HepG2 (cell line): ENCODE measurements around the gene ZNF512B. TPM values are rescaled to one million over a fixed set of nuclear protein-coding genes. Genes with fewer than 3 reads are reported as not detected.
A peak's percentile ranks its signal among the peaks of the same experiment; 100 is the strongest.

Experiments
- HDAC2 ChIP-seq: sonication (generic); formaldehyde crosslinking; IDR thresholded peaks from 2 replicates; pipeline ENCODE4 v1.4.0; 2020; ENCODE audit warnings: missing genetic modification reagents
- MAF1 ChIP-seq: sonication (generic); formaldehyde crosslinking; IDR thresholded peaks from 2 replicates; pipeline ENCODE4 v1.5.0; 2020; ENCODE audit warnings: missing genetic modification reagents, borderline replicate concordance
- MIER2 ChIP-seq: IDR thresholded peaks from 2 replicates; pipeline ENCODE4 v1.6.1; 2016; ENCODE audit warnings: missing biosample characterization, missing genetic modification reagents
- PHF20 ChIP-seq: sonication (generic); formaldehyde crosslinking; IDR thresholded peaks from 2 replicates; pipeline ENCODE4 v1.5.0; 2020; ENCODE audit warnings: mild to moderate bottlenecking, missing genetic modification reagents
- POLR2AphosphoS5 ChIP-seq: IDR thresholded peaks from 2 replicates; pipeline ENCODE4 v1.6.1; 2012; ENCODE audit warnings: low read depth, low read length
- RARG ChIP-seq: sonication (generic); formaldehyde crosslinking; IDR thresholded peaks from 2 replicates; pipeline ENCODE4 v1.4.0; 2020; ENCODE audit warnings: low read depth, mild to moderate bottlenecking, missing genetic modification reagents
- SOX13 ChIP-seq, 3 experiments: fragments of 450-650 bp in 1 of 3; sonication (generic) in 1 of 3; formaldehyde crosslinking in 1 of 3; IDR thresholded peaks in 2 of 3; conservative IDR thresholded peaks in 1 of 3; 2 replicates each; pipeline versions ENCODE4 v1.5.0 to v1.6.1; 2016 to 2020; ENCODE audit warnings: antibody characterized with exemption in 1 of 3, mild to moderate bottlenecking in 1 of 3, missing compliant biosample characterization in 1 of 3, missing genetic modification reagents in 1 of 3, moderate library complexity in 1 of 3
- SOX6 ChIP-seq, 2 experiments: fragments of 450-650 bp in 1 of 2; sonication (generic) in 1 of 2; formaldehyde crosslinking in 1 of 2; IDR thresholded peaks; 2 replicates each; pipeline versions ENCODE4 v1.4.0 to v1.6.1; 2017 to 2020; ENCODE audit warnings: antibody characterized with exemption in 1 of 2, mild to moderate bottlenecking in 1 of 2, missing genetic modification reagents in 1 of 2
- SP140L ChIP-seq: sonication (generic); formaldehyde crosslinking; IDR thresholded peaks from 2 replicates; pipeline ENCODE4 v1.4.0; 2020; ENCODE audit warnings: missing genetic modification reagents, borderline replicate concordance
- SRF ChIP-seq: IDR thresholded peaks from 2 replicates; pipeline ENCODE4 v1.6.1; 2011; ENCODE audit warnings: mild to moderate bottlenecking, low read depth, low read length, moderate library complexity
- SRSF4 ChIP-seq: fragments of 200-400 bp; formaldehyde crosslinking; IDR thresholded peaks from one replicate; pipeline ENCODE4 v1.6.1; 2018; ENCODE audit warnings: mild to moderate bottlenecking, low read depth, low read length, moderate library complexity; ENCODE audit not compliant: poor library complexity, severe bottlenecking
- SRY ChIP-seq: sonication (generic); formaldehyde crosslinking; IDR thresholded peaks from 2 replicates; pipeline ENCODE4 v1.8.0; 2022; ENCODE audit warnings: mild to moderate bottlenecking, missing genetic modification reagents
- TCF12 ChIP-seq, 2 experiments: fragments of 450-650 bp in 1 of 2; sonication (generic) in 1 of 2; formaldehyde crosslinking in 1 of 2; IDR thresholded peaks; 2 replicates each; pipeline versions ENCODE4 v1.6.1 to v1.8.0; 2017 to 2022; ENCODE audit warnings: antibody characterized with exemption in 1 of 2, mild to moderate bottlenecking in 1 of 2, missing genetic modification reagents in 1 of 2, moderate library complexity in 1 of 2
- TMF1 ChIP-seq: sonication (generic); formaldehyde crosslinking; IDR thresholded peaks from 2 replicates; pipeline ENCODE4 v1.8.1; 2022; ENCODE audit warnings: low read depth, missing genetic modification reagents
- ZBTB7B ChIP-seq: sonication (generic); formaldehyde crosslinking; IDR thresholded peaks from 2 replicates; pipeline ENCODE4 v1.4.0; 2020; ENCODE audit warnings: missing genetic modification reagents
- ZNF260 ChIP-seq: sonication (generic); formaldehyde crosslinking; IDR thresholded peaks from 2 replicates; pipeline ENCODE4 v1.4.0; 2020; ENCODE audit warnings: missing genetic modification reagents, low read depth, mild to moderate bottlenecking, borderline replicate concordance
- ZNF451 ChIP-seq: sonication (generic); formaldehyde crosslinking; IDR thresholded peaks from 2 replicates; pipeline ENCODE4 v1.5.0; 2020; ENCODE audit warnings: mild to moderate bottlenecking, missing genetic modification reagents
- ZNF552 ChIP-seq: sonication (generic); formaldehyde crosslinking; IDR thresholded peaks from 2 replicates; pipeline ENCODE4 v1.9.0; 2022; ENCODE audit warnings: missing genetic modification reagents, mild to moderate bottlenecking, borderline replicate concordance
- ZNF674 ChIP-seq: sonication (generic); formaldehyde crosslinking; IDR thresholded peaks from 2 replicates; pipeline ENCODE4 v1.5.0; 2020; ENCODE audit warnings: low read depth, mild to moderate bottlenecking, missing genetic modification reagents
- ZNF75D ChIP-seq: sonication (generic); formaldehyde crosslinking; IDR thresholded peaks from 2 replicates; pipeline ENCODE4 v1.8.1; 2023; ENCODE audit warnings: missing genetic modification reagents, mild to moderate bottlenecking, borderline replicate concordance
- ZNF788 ChIP-seq: sonication (generic); formaldehyde crosslinking; IDR thresholded peaks from 2 replicates; pipeline ENCODE4 v1.5.0; 2020; ENCODE audit warnings: mild to moderate bottlenecking, missing genetic modification reagents, borderline replicate concordance
- polyA plus RNA-seq, 8 experiments: library from polyadenylated mRNA; depleted of rRNA in 3 of 8; stranded (reverse) in 7 of 8; unstranded in 1 of 8; fragments of >200 nt; fragmentation: Illumina TruSeq in 4 of 8; extraction: Trizol in 4 of 8; gene quantifications; 2 replicates each; pipeline versions ENCODE4 v1.2.1 to v1.2.3, GENCODE V29; 2011 to 2016; ENCODE audit warnings: low read depth in 4 of 8, missing spikeins in 1 of 8, mixed read lengths in 1 of 8; ENCODE audit not compliant: insufficient read depth in 1 of 8
- total RNA-seq, 5 experiments: library from RNA; depleted of rRNA; stranded (reverse); fragments of >200 nt; fragmentation: Illumina TruSeq; extraction: Trizol; gene quantifications; 2 replicates each; pipeline ENCODE4 v1.2.3, GENCODE V29; 2016; ENCODE audit warnings: low read depth in 1 of 5
- TF ChIP-seq, protein P1 (sequence below): sonication (generic); formaldehyde crosslinking; conservative IDR thresholded peaks from 2 replicates; pipeline ENCODE4 v1.4.0; 2020; ENCODE audit warnings: missing genetic modification reagents
- TF ChIP-seq, protein P2 (sequence below): IDR thresholded peaks from 2 replicates; pipeline ENCODE4 v1.6.1; 2012; ENCODE audit warnings: inconsistent platforms

Gene ZNF512B
- total and polyA plus RNA-seq, 2 of the 13 experiments (the other 11 are each of a cell fraction or from before 2014, with no cell fraction given) = 11.5 to 30.6 TPM

DNA sequence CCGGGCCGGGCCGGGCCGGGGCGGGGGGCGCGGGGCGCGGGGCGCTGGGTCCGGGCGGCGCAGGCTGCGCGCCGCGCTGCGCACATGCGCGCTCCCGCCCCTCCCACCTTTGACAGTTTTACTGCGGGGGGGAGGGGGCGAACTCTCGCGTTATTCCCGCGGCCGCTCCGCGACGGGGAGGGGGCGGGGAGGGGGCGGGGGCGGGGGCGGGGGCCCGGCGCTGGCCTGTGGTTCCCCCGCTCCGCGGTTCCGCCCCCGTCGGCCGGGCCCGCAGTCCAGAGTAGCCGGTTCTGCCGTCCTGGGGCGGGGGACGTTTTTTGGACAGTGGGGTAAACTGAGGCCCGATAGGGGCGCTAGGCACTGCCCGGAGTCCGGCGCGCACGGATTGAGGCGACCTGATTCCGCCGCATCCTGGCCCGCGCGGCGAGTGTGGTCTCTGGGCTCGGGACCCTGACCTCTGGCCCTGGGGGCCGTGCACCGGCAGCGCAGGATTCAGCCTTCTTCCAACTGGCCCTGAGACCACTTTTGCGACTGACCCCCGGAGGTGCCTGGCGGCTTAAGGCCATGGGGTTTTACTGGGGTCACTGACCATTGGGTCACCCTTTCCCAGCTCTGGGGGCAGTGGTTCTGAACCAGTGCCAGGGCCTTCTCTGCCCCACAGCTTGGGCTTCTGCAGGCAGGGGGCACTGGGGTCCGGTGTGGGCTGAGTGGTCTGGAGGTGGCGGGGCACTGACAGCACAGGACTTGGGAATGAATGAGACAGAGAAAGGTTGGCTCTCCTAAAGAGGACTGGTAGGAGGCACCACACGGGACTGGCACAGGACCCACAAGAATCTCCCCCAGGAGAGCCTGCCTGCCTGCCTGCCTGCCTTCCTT lies at the start of gene ZNF512B (continued):
- no peak for TF ChIP-seq PHF20 (CRISPR knock-in tag)
- peak; percentile 98 for TF ChIP-seq ZBTB7B (CRISPR knock-in tag)
- TF ChIP-seq ZNF552 = peak; percentile 58; the same call in 1 of the 2 replicates
- 0 out of 2 replicates have a peak, but pooled peaks have one; percentile 34 for TF ChIP-seq HDAC2 (CRISPR knock-in tag)
- no peak for TF ChIP-seq SOX13 (IDR thresholded peaks at IDR 0.05)
- TF ChIP-seq SOX13 (CRISPR knock-in tag; conservative IDR thresholded peaks at IDR 0.05 in 1 of 2, IDR thresholded peaks at IDR 0.05 in 1 of 2) = 0 out of 4 replicates have a peak, but pooled peaks of 1 of the 2 experiments have one; percentile 9
- TF ChIP-seq SRY = peak; percentile 76; the same call in 1 of the 2 replicates
- no peak for TF ChIP-seq SP140L (CRISPR knock-in tag)
- peak; percentile 46 for TF ChIP-seq POLR2AphosphoS5
- TF ChIP-seq ZNF75D = no peak
- TF ChIP-seq MAF1 (CRISPR knock-in tag) = peak; percentile 1; the same call in 1 of the 2 replicates
- TF ChIP-seq ZNF674 (CRISPR knock-in tag) = no peak
- TF ChIP-seq ZNF260 (CRISPR knock-in tag) = no peak
- no peak for TF ChIP-seq SRSF4
- no peak for TF ChIP-seq MIER2 (CRISPR knock-in tag)
- TF ChIP-seq, protein P1, sequence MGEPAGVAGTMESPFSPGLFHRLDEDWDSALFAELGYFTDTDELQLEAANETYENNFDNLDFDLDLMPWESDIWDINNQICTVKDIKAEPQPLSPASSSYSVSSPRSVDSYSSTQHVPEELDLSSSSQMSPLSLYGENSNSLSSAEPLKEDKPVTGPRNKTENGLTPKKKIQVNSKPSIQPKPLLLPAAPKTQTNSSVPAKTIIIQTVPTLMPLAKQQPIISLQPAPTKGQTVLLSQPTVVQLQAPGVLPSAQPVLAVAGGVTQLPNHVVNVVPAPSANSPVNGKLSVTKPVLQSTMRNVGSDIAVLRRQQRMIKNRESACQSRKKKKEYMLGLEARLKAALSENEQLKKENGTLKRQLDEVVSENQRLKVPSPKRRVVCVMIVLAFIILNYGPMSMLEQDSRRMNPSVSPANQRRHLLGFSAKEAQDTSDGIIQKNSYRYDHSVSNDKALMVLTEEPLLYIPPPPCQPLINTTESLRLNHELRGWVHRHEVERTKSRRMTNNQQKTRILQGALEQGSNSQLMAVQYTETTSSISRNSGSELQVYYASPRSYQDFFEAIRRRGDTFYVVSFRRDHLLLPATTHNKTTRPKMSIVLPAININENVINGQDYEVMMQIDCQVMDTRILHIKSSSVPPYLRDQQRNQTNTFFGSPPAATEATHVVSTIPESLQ (CRISPR knock-in tag) = no peak
- TF ChIP-seq RARG (CRISPR knock-in tag) = no peak
- TF ChIP-seq ZNF788 (CRISPR knock-in tag) = no peak; the same call in 1 of the 2 replicates
- no peak for TF ChIP-seq TMF1 (CRISPR knock-in tag)
- no peak for TF ChIP-seq SRF
- TF ChIP-seq, protein P2, sequence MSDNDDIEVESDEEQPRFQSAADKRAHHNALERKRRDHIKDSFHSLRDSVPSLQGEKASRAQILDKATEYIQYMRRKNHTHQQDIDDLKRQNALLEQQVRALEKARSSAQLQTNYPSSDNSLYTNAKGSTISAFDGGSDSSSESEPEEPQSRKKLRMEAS = peak; percentile 76
- TF ChIP-seq TCF12 (IDR thresholded peaks at IDR 0.05) = no peak
- TF ChIP-seq TCF12 (CRISPR knock-in tag; IDR thresholded peaks at IDR 0.05) = no peak
- no peak for TF ChIP-seq SOX6 (IDR thresholded peaks at IDR 0.05)
- TF ChIP-seq SOX6 (CRISPR knock-in tag; IDR thresholded peaks at IDR 0.05) = no peak; the same call in 1 of the 2 replicates
- TF ChIP-seq ZNF451 (CRISPR knock-in tag) = no peak
